A673 (cell line): ENCODE measurements around the gene PLAAT4.

Experiments used
- CTCF ChIP-seq: fragments of 300-800, 200-600 bp; sonication (generic); conservative IDR thresholded peaks from 2 replicates; pipeline ENCODE4 v1.5.1; 2017; ENCODE audit warnings: low read depth, mild to moderate bottlenecking, antibody characterized with exemption, low read length, moderate library complexity, mixed read lengths
- EZH2 ChIP-seq: fragments of 200-600 bp; sonication (generic); IDR thresholded peaks from 2 replicates; pipeline ENCODE4 v1.6.1; 2017; ENCODE audit warnings: borderline replicate concordance, low read depth, mild to moderate bottlenecking, mixed read lengths, antibody characterized with exemption, low read length; ENCODE audit not compliant: poor library complexity, severe bottlenecking

- TF ChIP-seq CTCF (no peak), EZH2 (no peak)
Measured at GRCh38 chr11:63548178-63548577, 11.6 kb downstream of the PLAAT4 start.
